ENCODE measurements around the gene FSTL3. TPM values are rescaled to one million over a fixed set of nuclear protein-coding genes. Genes with fewer than 3 reads are reported as not detected.

FSTL3 gene
- polyA plus RNA-seq, 2 donors: 5.9 to 7.8 TPM

GRCh38 chr19:644363-644762 is 31.8 kb upstream of the FSTL3 start:
- Histone ChIP-seq H3K4me3 (ENCODE audit: low read depth in 1 of 2, low read length in 2 of 2) (no peak overlapping the region), H3K4me1 (ENCODE audit: control insufficient read depth in 2 of 2, insufficient read depth in 2 of 2, low read length in 1 of 2) (peaks cover 0 to 7% of the 10 kb centered on the region in 2 donors), H3K9me3 (ENCODE audit: control insufficient read depth in 2 of 2, insufficient read depth in 1 of 2, low read depth in 1 of 2, low read length in 1 of 2) (peaks cover 0 to under 1% of the 10 kb centered on the region in 2 donors), H3K36me3 (ENCODE audit: control insufficient read depth in 2 of 2, insufficient read depth in 2 of 2, low read length in 1 of 2) (peaks cover 4 to 41% of the 10 kb centered on the region in 2 donors), H3K27ac (ENCODE audit: low read depth in 2 of 2, low read length in 1 of 2) (no peak overlapping the region), H3K27me3 (ENCODE audit: control insufficient read depth in 1 of 2, insufficient read depth in 2 of 2, low read length in 2 of 2) (no peaks in the 10 kb centered on the region)
- 66 to 76% methylated on average over 26 to 28 of the region's 28 CpGs for WGBS, 2 donors

GRCh38 chr19:644789-645188 is 31.4 kb upstream of the FSTL3 start:
- peaks cover 7 to 44% of the 10 kb centered on the region in 2 donors for H3K36me3 ChIP-seq (ENCODE audit: control insufficient read depth in 2 of 2, insufficient read depth in 2 of 2, low read length in 1 of 2)
- peaks cover 0 to 6% of the 10 kb centered on the region in 2 donors for H3K4me1 ChIP-seq (ENCODE audit: control insufficient read depth in 2 of 2, insufficient read depth in 2 of 2, low read length in 1 of 2)
- H3K27ac ChIP-seq (ENCODE audit: low read depth in 2 of 2, low read length in 1 of 2): no peak overlapping the region
- H3K4me3 ChIP-seq (ENCODE audit: low read depth in 1 of 2, low read length in 2 of 2): no peak overlapping the region
- H3K9me3 ChIP-seq (ENCODE audit: control insufficient read depth in 2 of 2, insufficient read depth in 1 of 2, low read depth in 1 of 2, low read length in 1 of 2): no peaks in the 10 kb centered on the region
- H3K27me3 ChIP-seq (ENCODE audit: control insufficient read depth in 1 of 2, insufficient read depth in 2 of 2, low read length in 2 of 2): no peaks in the 10 kb centered on the region
- WGBS, 2 donors: 73 to 80% methylated on average over 14 of the region's 14 CpGs

GRCh38 chr19:645912-646778 is 30.0 kb upstream of the FSTL3 start:
- no peak overlapping the region for H3K4me3 ChIP-seq (ENCODE audit: low read depth in 1 of 2, low read length in 2 of 2)
- 91 to 92% methylated on average over 60 to 62 of the region's 62 CpGs for WGBS, 2 donors
- H3K9me3 ChIP-seq (ENCODE audit: control insufficient read depth in 2 of 2, insufficient read depth in 1 of 2, low read depth in 1 of 2, low read length in 1 of 2): no peaks in the 10 kb centered on the region
- peaks cover 7 to 51% of the 10 kb centered on the region in 2 donors for H3K36me3 ChIP-seq (ENCODE audit: control insufficient read depth in 2 of 2, insufficient read depth in 2 of 2, low read length in 1 of 2)
- H3K27me3 ChIP-seq (ENCODE audit: control insufficient read depth in 1 of 2, insufficient read depth in 2 of 2, low read length in 2 of 2): no peaks in the 10 kb centered on the region
- peaks cover 0 to 6% of the 10 kb centered on the region in 2 donors for H3K4me1 ChIP-seq (ENCODE audit: control insufficient read depth in 2 of 2, insufficient read depth in 2 of 2, low read length in 1 of 2)
- H3K27ac ChIP-seq (ENCODE audit: low read depth in 2 of 2, low read length in 1 of 2): no peak overlapping the region

GRCh38 chr19:646779-647565 is 29.2 kb upstream of the FSTL3 start:
- Histone ChIP-seq H3K36me3 (ENCODE audit: control insufficient read depth in 2 of 2, insufficient read depth in 2 of 2, low read length in 1 of 2) (peaks cover 7 to 59% of the 10 kb centered on the region in 2 donors), H3K9me3 (ENCODE audit: control insufficient read depth in 2 of 2, insufficient read depth in 1 of 2, low read depth in 1 of 2, low read length in 1 of 2) (no peaks in the 10 kb centered on the region), H3K4me3 (ENCODE audit: low read depth in 1 of 2, low read length in 2 of 2) (no peak overlapping the region), H3K4me1 (ENCODE audit: control insufficient read depth in 2 of 2, insufficient read depth in 2 of 2, low read length in 1 of 2) (peaks cover 0 to under 1% of the 10 kb centered on the region in 2 donors), H3K27ac (ENCODE audit: low read depth in 2 of 2, low read length in 1 of 2) (no peak overlapping the region), H3K27me3 (ENCODE audit: control insufficient read depth in 1 of 2, insufficient read depth in 2 of 2, low read length in 2 of 2) (no peaks in the 10 kb centered on the region)
- WGBS, 2 donors: 92 to 93% methylated on average over 47 to 48 of the region's 48 CpGs

- Histone ChIP-seq H3K36me3 (ENCODE audit: control insufficient read depth in 2 of 2, insufficient read depth in 2 of 2, low read length in 1 of 2) (peaks cover 7 to 67% of the 10 kb centered on the region in 2 donors), H3K27me3 (ENCODE audit: control insufficient read depth in 1 of 2, insufficient read depth in 2 of 2, low read length in 2 of 2) (no peaks in the 10 kb centered on the region), H3K4me1 (ENCODE audit: control insufficient read depth in 2 of 2, insufficient read depth in 2 of 2, low read length in 1 of 2) (no peaks in the 10 kb centered on the region), H3K4me3 (ENCODE audit: low read depth in 1 of 2, low read length in 2 of 2) (no peak overlapping the region), H3K9me3 (ENCODE audit: control insufficient read depth in 2 of 2, insufficient read depth in 1 of 2, low read depth in 1 of 2, low read length in 1 of 2) (no peaks in the 10 kb centered on the region), H3K27ac (ENCODE audit: low read depth in 2 of 2, low read length in 1 of 2) (no peak overlapping the region)
- 91 to 92% methylated on average over 52 of the region's 52 CpGs for WGBS, 2 donors
These were observed 28.5 kb upstream of the FSTL3 start for GRCh38 chr19:647566-648284.

GRCh38 chr19:648305-648704 is 27.9 kb upstream of the FSTL3 start:
- H3K4me1 ChIP-seq (ENCODE audit: control insufficient read depth in 2 of 2, insufficient read depth in 2 of 2, low read length in 1 of 2): no peaks in the 10 kb centered on the region
- no peak overlapping the region for H3K27ac ChIP-seq (ENCODE audit: low read depth in 2 of 2, low read length in 1 of 2)
- no peak overlapping the region for H3K4me3 ChIP-seq (ENCODE audit: low read depth in 1 of 2, low read length in 2 of 2)
- H3K36me3 ChIP-seq (ENCODE audit: control insufficient read depth in 2 of 2, insufficient read depth in 2 of 2, low read length in 1 of 2): peaks cover 7 to 73% of the 10 kb centered on the region in 2 donors
- no peaks in the 10 kb centered on the region for H3K9me3 ChIP-seq (ENCODE audit: control insufficient read depth in 2 of 2, insufficient read depth in 1 of 2, low read depth in 1 of 2, low read length in 1 of 2)
- 90% methylated on average over 28 to 29 of the region's 29 CpGs for WGBS, 2 donors
- H3K27me3 ChIP-seq (ENCODE audit: control insufficient read depth in 1 of 2, insufficient read depth in 2 of 2, low read length in 2 of 2): no peaks in the 10 kb centered on the region

- Histone ChIP-seq H3K27me3 (ENCODE audit: control insufficient read depth in 1 of 2, insufficient read depth in 2 of 2, low read length in 2 of 2) (no peaks in the 10 kb centered on the region), H3K36me3 (ENCODE audit: control insufficient read depth in 2 of 2, insufficient read depth in 2 of 2, low read length in 1 of 2) (peaks cover 7 to 77% of the 10 kb centered on the region in 2 donors), H3K9me3 (ENCODE audit: control insufficient read depth in 2 of 2, insufficient read depth in 1 of 2, low read depth in 1 of 2, low read length in 1 of 2) (no peaks in the 10 kb centered on the region), H3K4me3 (ENCODE audit: low read depth in 1 of 2, low read length in 2 of 2) (no peak overlapping the region), H3K27ac (ENCODE audit: low read depth in 2 of 2, low read length in 1 of 2) (no peak overlapping the region), H3K4me1 (ENCODE audit: control insufficient read depth in 2 of 2, insufficient read depth in 2 of 2, low read length in 1 of 2) (peaks cover 0 to 1% of the 10 kb centered on the region in 2 donors)
- WGBS, 2 donors: 91 to 92% methylated on average over 52 to 53 of the region's 53 CpGs
These were observed 27.0 kb upstream of the FSTL3 start for GRCh38 chr19:648904-649801.

GRCh38 chr19:650121-650520 is 26.1 kb upstream of the FSTL3 start:
- 85 to 90% methylated on average over 11 of the region's 11 CpGs for WGBS, 2 donors
- peaks cover 0 to 1% of the 10 kb centered on the region in 2 donors for H3K4me1 ChIP-seq (ENCODE audit: control insufficient read depth in 2 of 2, insufficient read depth in 2 of 2, low read length in 1 of 2)

More at GRCh38 chr19:650121-650520, 26.1 kb upstream of the FSTL3 start:
- Histone ChIP-seq H3K27ac (ENCODE audit: low read depth in 2 of 2, low read length in 1 of 2) (no peak overlapping the region), H3K27me3 (ENCODE audit: control insufficient read depth in 1 of 2, insufficient read depth in 2 of 2, low read length in 2 of 2) (no peaks in the 10 kb centered on the region), H3K9me3 (ENCODE audit: control insufficient read depth in 2 of 2, insufficient read depth in 1 of 2, low read depth in 1 of 2, low read length in 1 of 2) (no peaks in the 10 kb centered on the region), H3K36me3 (ENCODE audit: control insufficient read depth in 2 of 2, insufficient read depth in 2 of 2, low read length in 1 of 2) (peaks cover 7 to 70% of the 10 kb centered on the region in 2 donors), H3K4me3 (ENCODE audit: low read depth in 1 of 2, low read length in 2 of 2) (no peak overlapping the region)

Data from esophagus (tissue), 2 donors.